NCI-H128 (cell line): ENCODE results near the gene DOCK11.
"Not testable (repeated sequence)": the region's sequence is repeated elsewhere in the genome, so short reads cannot be mapped to it uniquely, and the experiment has no call there.

Source experiments
- DNase-seq: peaks from one replicate; lab custom pipeline; 2025; ENCODE audit not compliant: unreplicated experiment; lab: John Stamatoyannopoulos, UW

The DOCK11 gene

DNA sequence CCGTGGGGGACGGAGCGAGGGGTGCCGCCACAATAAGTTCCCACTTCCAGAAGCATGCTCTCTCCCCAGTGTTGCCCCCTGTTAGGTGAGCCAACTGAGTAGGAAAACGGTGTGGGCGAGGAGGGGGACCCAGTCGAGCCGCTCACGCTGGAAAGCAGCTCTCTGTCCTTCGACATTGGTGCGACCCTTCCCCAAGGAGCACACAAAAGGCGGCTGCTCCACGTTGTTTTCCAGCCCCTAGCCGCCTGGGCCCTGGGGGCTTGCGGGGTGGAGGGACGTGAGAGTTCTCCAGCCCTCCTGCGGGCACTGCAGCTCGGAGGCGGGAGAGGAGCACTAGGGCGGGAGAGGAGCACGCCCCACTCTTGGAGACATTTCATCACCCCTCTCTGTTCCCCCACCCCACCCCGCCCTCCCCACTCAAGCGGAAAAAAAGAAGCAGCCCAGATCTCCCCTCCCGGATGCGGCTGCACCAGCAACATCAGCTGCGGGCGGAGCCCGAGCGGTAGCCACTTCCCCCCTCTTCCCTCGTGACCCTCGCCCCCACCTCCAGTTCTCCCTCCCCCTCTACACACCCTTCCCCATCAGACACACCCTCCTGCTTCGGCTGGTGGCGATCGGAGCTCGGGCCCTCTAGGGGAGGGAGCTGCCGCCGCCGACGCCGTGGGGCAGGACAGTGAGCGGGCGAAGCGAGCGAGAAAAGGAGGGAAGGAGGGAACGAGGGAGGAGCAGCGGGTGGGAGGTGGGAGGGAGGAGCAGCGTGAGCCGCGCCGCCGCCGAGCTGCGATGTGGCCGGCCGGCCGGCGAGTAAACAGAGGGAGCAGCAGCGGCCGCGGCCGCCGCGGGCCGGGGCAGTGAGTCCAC is at the start of gene DOCK11:
Gene DOCK11 (plus strand): TSS at position 755 of the 861 bp plus-strand sequence. CDS start 157 bp downstream, outside the sequence.
- no peak for DNase-seq

- DNase-seq: no peak
Measured at GRCh38 chrX:118448273-118448783, 47.3 kb upstream of the DOCK11 start.

DNA sequence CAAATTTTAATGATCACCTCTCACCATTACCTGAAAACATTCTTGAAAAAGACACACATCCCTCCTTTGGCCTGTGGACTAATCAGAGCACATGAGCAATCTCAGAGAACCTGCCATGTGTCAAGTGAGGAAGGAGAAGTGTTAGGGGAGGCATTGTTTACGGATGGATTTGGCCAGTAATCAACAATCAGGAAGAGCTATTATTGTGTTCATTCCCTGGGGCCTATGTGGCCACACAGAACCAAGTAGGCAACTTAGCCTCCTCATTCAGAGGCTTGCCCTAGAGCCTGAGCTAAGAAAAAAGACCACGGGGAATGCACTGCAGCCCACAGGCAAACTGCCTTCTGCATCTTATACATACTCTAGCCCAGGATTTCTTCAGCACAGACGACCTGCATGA is 40.6 kb upstream of the DOCK11 start:
- DNase-seq: no peak

- no peak for DNase-seq
Measured at GRCh38 chrX:118459494-118459893, 36.1 kb upstream of the DOCK11 start.

- no peak for DNase-seq
Measured at GRCh38 chrX:118464501-118464900, 31.1 kb upstream of the DOCK11 start.

- no peak for DNase-seq
Measured at GRCh38 chrX:118468122-118468521, 27.5 kb upstream of the DOCK11 start.

DNA sequence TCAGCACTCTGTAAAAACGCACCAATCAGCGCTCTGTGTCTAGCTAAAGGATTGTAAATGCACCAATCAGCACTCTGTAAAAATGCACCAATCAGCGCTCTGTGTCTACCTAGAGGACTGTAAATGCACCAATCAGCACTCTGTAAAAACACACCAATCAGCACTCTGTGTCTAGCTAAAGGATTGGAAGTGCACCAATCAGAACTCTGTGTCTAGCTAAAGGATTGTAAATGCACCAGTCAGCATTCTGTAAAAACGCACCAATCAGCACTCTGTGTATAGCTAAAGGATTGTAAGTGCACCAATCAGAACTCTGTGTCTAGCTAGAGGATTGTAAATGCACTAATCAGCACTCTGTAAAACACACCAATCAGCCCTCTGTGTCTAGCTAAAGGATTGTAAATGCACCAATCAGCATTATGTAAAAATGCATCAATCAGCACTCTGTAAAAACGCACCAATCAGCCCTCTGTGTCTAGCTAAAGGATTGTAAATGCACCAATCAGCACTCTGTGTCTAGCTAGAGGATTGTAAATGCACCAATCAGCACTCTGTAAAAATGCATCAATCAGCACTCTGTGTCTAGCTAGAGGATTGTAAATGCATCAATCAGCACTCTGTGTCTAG is 24.8 kb upstream of the DOCK11 start:
- DNase-seq: not testable (repeated sequence)

GRCh38 chrX:118474586-118474985 is 21.0 kb upstream of the DOCK11 start:
- DNase-seq: no peak

DNA sequence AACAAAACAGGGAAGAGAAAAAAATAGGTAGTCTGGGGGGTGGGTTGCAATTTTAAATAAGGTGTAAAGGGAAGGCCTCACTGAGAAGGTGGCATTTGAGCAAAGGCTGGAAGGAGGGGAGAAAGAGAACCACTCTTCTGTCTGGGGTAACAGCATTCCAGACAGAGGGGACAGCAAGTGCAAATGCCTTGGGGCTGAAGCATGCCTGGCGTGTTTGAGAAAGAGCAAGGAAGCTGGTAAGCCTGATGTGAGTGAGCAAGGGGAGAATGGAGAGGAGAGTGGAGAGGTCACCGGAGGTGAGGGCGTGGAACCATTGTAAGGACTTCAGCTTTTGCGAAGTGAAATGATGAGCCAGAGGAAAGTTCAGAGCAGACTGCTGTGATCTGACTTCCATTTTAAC is 19.7 kb upstream of the DOCK11 start:
- no peak for DNase-seq

GRCh38 chrX:118480172-118480571 is 15.4 kb upstream of the DOCK11 start:
- no peak for DNase-seq

GRCh38 chrX:118482384-118482783 is 13.2 kb upstream of the DOCK11 start:
- DNase-seq: not testable (repeated sequence)

DNA sequence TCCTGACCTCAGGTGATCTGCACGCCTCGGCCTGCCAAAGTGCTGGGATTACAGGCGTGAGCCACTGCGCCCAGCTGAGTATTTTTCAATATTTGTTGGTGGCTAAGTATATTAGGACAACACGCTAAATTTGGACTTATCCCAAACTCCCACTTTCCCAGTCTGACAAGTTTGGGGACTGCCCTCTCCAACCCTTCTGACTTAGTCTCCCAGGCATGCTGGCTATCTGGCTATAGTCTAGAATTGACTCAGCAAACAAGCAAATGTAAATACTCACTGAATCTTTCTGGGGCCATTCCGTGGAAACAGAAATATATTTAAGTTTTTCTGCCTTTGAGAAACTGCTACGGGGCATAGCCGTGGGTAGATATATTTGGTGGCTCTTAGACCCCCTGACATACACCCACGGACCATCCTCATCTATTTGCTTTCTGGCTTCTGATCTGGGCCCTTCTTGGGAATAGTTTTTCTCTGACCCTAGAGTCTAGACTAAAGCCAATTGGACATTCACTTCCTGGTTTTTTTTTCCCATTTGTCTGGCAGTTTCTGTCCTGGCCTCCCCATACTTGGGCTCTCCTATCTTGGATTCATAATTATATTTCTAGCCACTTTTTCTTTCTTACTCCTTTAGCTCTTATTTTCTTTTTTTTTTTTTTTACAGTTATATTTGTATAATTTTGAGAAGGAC is 11.3 kb upstream of the DOCK11 start:
- DNase-seq: no peak

GRCh38 chrX:118486693-118487092 is 8.9 kb upstream of the DOCK11 start:
- DNase-seq: not testable (repeated sequence)

DNA sequence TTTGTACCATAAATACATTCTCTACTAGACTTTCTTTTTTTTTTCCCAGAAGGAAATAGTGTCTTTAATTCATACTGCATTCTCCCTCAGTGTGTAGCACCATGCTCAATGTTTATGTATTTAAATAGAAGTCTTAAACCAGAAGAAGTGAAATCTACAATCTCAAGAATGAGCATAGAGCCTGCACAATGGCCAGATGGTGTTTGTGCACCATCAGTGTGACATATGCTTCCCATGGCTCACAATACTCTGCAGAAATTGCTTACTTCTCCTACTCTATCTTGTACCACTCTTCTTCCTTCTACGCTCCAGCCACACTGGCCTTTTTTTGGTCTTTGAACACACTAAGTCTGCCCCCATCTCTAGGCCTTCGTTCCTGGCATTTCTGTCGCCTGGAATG is 2.6 kb upstream of the DOCK11 start:
- DNase-seq: no peak

GRCh38 chrX:118493653-118494297 is 1.8 kb upstream of the DOCK11 start:
- DNase-seq: no peak

DNA sequence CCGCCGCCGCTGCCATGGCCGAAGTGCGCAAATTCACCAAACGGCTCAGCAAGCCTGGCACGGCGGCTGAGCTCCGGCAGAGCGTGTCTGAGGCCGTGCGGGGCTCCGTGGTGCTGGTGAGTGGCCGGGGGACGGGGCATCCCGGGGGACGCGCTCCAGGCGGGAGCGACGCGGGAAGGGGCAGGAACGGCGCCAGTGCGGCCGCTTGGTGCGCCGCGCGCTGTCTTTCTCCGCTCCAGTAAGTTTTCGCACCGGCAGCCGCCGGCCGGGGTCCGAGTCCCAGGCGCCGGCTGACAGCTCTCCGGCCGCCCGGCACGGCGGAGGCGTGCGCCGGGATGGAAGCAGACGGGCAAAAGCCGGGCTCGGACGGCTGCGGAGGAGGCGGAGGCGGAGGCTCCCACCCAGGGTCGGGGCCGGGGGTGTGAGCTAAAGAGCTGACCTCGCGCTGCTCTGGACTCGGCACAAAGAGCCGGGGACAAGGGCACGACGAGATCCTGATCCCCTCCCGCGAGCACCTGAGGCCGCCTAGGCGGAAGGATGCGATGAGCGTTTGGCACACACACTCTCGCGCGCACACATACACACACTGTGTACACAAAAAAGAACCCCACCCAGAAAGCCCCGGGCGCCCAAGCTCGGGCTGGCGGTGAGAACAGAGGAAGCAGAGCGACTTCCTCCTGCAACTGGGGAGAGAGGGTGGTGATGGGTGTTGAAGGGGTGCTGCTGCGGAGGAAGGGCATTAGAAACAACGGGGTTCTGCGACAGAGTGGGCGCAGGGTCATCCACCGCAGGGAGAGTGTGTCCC is 545 bp downstream of the DOCK11 start:
- DNase-seq: no peak

- no peak for DNase-seq
Measured at GRCh38 chrX:118496763-118497079, 1.1 kb downstream of the DOCK11 start.

DNA sequence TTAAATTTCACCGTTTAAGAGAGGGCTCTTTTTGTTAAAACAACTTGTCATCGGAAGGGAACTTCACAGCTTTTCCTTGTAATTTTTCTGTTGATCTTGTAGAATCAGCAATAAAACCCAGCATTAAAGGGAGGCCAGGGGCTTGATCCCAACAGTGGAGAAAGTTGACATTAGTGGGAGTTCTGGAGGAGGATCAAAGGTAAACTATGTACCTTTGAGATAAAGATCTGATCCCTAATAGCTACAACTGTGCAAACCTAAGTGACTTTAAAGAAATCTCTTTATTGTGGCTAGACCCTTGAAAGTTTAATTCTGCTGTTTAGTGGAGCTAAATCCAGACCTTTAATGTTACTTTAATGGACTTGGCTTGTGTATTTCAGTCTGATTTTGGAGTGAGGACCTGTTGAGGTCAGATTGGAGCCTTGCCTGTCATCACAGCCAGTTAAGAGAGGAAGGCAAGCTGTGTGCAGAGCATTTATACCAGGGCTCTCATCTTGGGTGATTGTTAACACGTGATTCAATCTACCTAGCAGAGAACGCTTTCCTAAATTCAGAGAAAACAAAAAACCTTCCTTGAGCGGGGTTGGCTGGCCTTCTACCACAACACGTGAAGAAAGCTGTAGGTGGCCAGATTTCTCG is 1.7 kb downstream of the DOCK11 start:
- no peak for DNase-seq

- DNase-seq: no peak
Measured at GRCh38 chrX:118498351-118498750, 2.7 kb downstream of the DOCK11 start.

GRCh38 chrX:118498755-118499154 is 3.1 kb downstream of the DOCK11 start:
- DNase-seq: no peak
